OCI-LY7 (cell line): ENCODE results near the gene CLEC18C. TPM values are rescaled to one million over a fixed set of nuclear protein-coding genes. Genes with fewer than 3 reads are reported as not detected.
"Not testable (repeated sequence)": the region's sequence is repeated elsewhere in the genome, so short reads cannot be mapped to it uniquely, and the experiment has no call there.

ENCODE experiments used
- BruUV-seq: library from RNA; stranded (reverse); fragments of 400-500 nt; replicated peaks from 2 replicates; lab custom pipeline; 2021; lab: Mats Ljungman, UMichigan
- CTCF ChIA-PET: fragments of 300-600 bp; sonication (Branson Sonifier 250); formaldehyde crosslinking; loops from one replicate; lab custom pipeline; 2022; ENCODE audit warnings: antibody characterized with exemption; ENCODE audit not compliant: unreplicated experiment; lab: Charles Lee
- POLR2A ChIA-PET: fragments of 300-600 bp; sonication (Branson Sonifier 250); formaldehyde crosslinking; loops from one replicate; lab custom pipeline; 2022; ENCODE audit warnings: antibody characterized with exemption; lab: Charles Lee
- DNase-seq: peaks from one replicate; pipeline ENCODE4 v3.0.0-alpha.2; 2015; ENCODE audit warnings: low spot score
- H2AFZ ChIP-seq: fragments of 200-600 bp; sonication (generic), shearing (Covaris generic); 2 replicates; pipeline ENCODE4 v1.6.1; 2014; ENCODE audit warnings: mild to moderate bottlenecking, antibody characterized with exemption, low read length, moderate library complexity
- H3K27ac ChIP-seq: fragments of 200-600 bp; sonication (generic); 2 replicates; pipeline ENCODE4 v1.5.1; 2014; ENCODE audit warnings: mixed run types, low read depth, mild to moderate bottlenecking, moderate library complexity, low read length, inconsistent platforms; ENCODE audit not compliant: poor library complexity, severe bottlenecking
- H3K36me3 ChIP-seq: fragments of 200-600 bp; sonication (generic); 2 replicates; pipeline ENCODE4 v1.6.1; 2014; ENCODE audit warnings: mild to moderate bottlenecking, antibody characterized with exemption, low read length, moderate library complexity, mixed read lengths; ENCODE audit not compliant: insufficient read depth
- H3K4me1 ChIP-seq: fragments of 200-600 bp; sonication (generic); 2 replicates; pipeline ENCODE4 v1.5.1; 2014; ENCODE audit warnings: mild to moderate bottlenecking, low read length; ENCODE audit not compliant: insufficient read depth, poor library complexity, severe bottlenecking
- H3K4me2 ChIP-seq: fragments of 200-600 bp; sonication (generic); 2 replicates; pipeline ENCODE4 v1.6.1; 2014; ENCODE audit warnings: mild to moderate bottlenecking, low read length
- H3K4me3 ChIP-seq: fragments of 200-600 bp; sonication (generic); 2 replicates; pipeline ENCODE4 v1.5.1; 2014; ENCODE audit warnings: mild to moderate bottlenecking, low read depth, low read length; ENCODE audit not compliant: poor library complexity, severe bottlenecking
- H3K79me2 ChIP-seq: fragments of 200-600 bp; sonication (generic); 2 replicates; pipeline ENCODE4 v1.6.1; 2016; ENCODE audit warnings: low read depth, mild to moderate bottlenecking, low read length, moderate library complexity, mixed read lengths; ENCODE audit not compliant: insufficient read depth
- H3K9me2 ChIP-seq: fragments of 200-600 bp; sonication (generic); 2 replicates; pipeline ENCODE4 v1.6.1; 2016; ENCODE audit warnings: mild to moderate bottlenecking, low read length, mixed read lengths; ENCODE audit not compliant: insufficient read depth
- H3K9me3 ChIP-seq: fragments of 200-600 bp; sonication (generic); 2 replicates; pipeline ENCODE4 v1.6.1; 2014; ENCODE audit warnings: mild to moderate bottlenecking, mixed run types, low read length, mixed read lengths
- H4K20me1 ChIP-seq: fragments of 200-600 bp; sonication (generic); 2 replicates; pipeline ENCODE4 v1.6.1; 2014; ENCODE audit warnings: mild to moderate bottlenecking, antibody characterized with exemption, low read length, moderate library complexity, mixed read lengths; ENCODE audit not compliant: insufficient read depth
- EZH2phosphoT487 ChIP-seq: fragments of 200-600 bp; sonication (generic); IDR thresholded peaks from 2 replicates; pipeline ENCODE4 v1.6.1; 2018; ENCODE audit warnings: low read depth, borderline replicate concordance, mild to moderate bottlenecking, mixed run types, antibody characterized with exemption, low read length, moderate library complexity, mixed read lengths
- intact Hi-C: fragments of 100-400 bp; cut with micrococcal nuclease; formaldehyde crosslinking; loops from one replicate; pipeline ENCODE4 v1.10.0; 2022; ENCODE audit not compliant: unreplicated experiment
- total RNA-seq, 2 experiments: library from RNA; depleted of rRNA in 1 of 2; stranded (reverse); fragments of >200 nt in 1 of 2; shearing (Covaris generic) in 1 of 2; gene quantifications; 2 replicates each; pipeline ENCODE4 v1.2.3, GENCODE V29; 2014 to 2022
- TF ChIP-seq, protein P1 (sequence below): fragments of 200-600 bp; sonication (generic); conservative IDR thresholded peaks from 2 replicates; pipeline ENCODE4 v1.5.1; 2014; ENCODE audit warnings: mild to moderate bottlenecking, antibody characterized with exemption, low read length, moderate library complexity, mixed read lengths

Gene CLEC18C
- total RNA-seq, 2 experiments from 2014 or later: not detected

DNA sequence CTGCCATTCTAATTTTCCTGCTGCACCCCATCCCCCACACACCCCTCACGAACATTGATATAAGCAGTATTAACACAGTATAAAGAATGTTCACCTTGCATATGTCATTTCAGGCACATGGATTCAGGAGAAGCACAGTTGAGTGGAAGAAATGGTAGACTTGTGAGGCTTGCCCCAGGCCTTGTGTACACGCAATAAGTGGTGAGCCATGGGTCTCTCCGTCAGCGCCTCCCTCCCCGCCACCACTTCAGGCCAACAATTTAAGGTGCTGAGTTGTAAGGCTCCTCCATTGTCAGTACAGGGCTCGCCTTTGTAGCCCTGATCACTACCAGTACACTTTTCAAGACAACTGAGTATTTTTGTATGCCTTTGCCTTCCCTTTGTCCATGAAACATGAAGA, 12.2 kb upstream of the CLEC18C start:
- Histone ChIP-seq H3K9me3 (no peaks in the 10 kb centered on the region), H3K36me3 (peaks cover 57% of the 10 kb centered on the region), H3K27ac (no peak overlapping the region), H3K4me2 (no peak overlapping the region), H2AFZ (no peak overlapping the region), H3K4me1 (no peaks in the 10 kb centered on the region), H3K79me2 (no peaks in the 10 kb centered on the region), H3K9me2 (no peaks in the 10 kb centered on the region), H3K4me3 (no peak overlapping the region), H4K20me1 (no peaks in the 10 kb centered on the region)
- POLR2A ChIA-PET: interaction anchor here (0.7 kb wide), 1 partner anchor 188 kb away, joined by 6 read pairs; no protein-coding TSS in a partner anchor
- intact Hi-C loops: no loop called here
- CTCF ChIA-PET: no interaction called here
- no peak for DNase-seq
- TF ChIP-seq, protein P1, sequence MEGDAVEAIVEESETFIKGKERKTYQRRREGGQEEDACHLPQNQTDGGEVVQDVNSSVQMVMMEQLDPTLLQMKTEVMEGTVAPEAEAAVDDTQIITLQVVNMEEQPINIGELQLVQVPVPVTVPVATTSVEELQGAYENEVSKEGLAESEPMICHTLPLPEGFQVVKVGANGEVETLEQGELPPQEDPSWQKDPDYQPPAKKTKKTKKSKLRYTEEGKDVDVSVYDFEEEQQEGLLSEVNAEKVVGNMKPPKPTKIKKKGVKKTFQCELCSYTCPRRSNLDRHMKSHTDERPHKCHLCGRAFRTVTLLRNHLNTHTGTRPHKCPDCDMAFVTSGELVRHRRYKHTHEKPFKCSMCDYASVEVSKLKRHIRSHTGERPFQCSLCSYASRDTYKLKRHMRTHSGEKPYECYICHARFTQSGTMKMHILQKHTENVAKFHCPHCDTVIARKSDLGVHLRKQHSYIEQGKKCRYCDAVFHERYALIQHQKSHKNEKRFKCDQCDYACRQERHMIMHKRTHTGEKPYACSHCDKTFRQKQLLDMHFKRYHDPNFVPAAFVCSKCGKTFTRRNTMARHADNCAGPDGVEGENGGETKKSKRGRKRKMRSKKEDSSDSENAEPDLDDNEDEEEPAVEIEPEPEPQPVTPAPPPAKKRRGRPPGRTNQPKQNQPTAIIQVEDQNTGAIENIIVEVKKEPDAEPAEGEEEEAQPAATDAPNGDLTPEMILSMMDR: no peak
- no peak for TF ChIP-seq EZH2phosphoT487
- BruUV-seq: no TSS peak

DNA sequence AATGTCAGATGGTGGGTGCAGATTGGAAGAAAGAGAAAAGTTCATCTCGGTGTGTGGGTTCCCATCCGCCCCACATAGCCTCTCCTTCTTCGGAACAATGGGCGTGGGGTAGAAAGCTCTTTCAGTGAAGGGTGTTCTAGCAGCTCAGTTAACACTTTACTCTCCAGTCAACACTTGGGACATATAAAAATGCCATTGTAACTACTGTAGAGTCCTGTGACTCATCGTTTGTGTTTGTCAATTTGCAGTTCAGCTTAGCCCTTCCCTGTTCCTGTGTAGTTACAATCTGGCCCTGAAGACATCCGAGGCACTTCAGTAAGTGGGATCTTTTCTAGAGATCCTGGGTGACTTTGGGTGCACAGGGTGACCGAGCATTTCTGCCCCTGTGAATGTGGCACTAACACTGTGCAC, 11.5 kb upstream of the CLEC18C start:
- Histone ChIP-seq H3K36me3 (peaks cover 50% of the 10 kb centered on the region), H3K79me2 (no peaks in the 10 kb centered on the region), H3K9me2 (no peaks in the 10 kb centered on the region), H4K20me1 (no peaks in the 10 kb centered on the region), H3K27ac (no peak overlapping the region), H2AFZ (no peak overlapping the region), H3K4me2 (no peak overlapping the region), H3K9me3 (no peaks in the 10 kb centered on the region), H3K4me1 (no peaks in the 10 kb centered on the region), H3K4me3 (no peak overlapping the region)
- CTCF ChIA-PET: no interaction called here
- DNase-seq: no peak
- TF ChIP-seq EZH2phosphoT487: no peak
- TF ChIP-seq, protein P1: no peak
- POLR2A ChIA-PET: no interaction called here
- intact Hi-C loops: no loop called here
- BruUV-seq: TSS peak; percentile 29

DNA sequence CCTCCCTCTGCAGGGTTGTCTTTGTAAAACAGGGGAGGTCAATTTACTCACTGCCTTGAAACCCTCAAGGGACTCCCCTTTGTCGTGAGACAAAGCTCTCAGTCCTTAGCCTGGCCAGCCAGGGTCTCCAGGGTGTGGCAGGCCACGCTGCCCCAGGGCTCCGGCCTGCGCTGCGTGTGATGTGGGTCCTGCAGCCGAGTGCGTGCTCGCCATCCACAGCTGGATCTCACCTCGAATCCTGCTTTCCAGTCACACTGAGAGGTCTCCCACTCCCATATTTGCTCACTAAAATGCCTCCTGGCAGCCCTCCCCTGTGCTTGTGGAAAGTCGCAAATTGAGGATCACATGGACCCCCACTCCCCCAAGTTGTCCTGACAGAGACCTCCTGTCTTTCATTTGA, 10.0 kb upstream of the CLEC18C start:
- intact Hi-C loops: no loop called here
- POLR2A ChIA-PET: no interaction called here

DNA sequence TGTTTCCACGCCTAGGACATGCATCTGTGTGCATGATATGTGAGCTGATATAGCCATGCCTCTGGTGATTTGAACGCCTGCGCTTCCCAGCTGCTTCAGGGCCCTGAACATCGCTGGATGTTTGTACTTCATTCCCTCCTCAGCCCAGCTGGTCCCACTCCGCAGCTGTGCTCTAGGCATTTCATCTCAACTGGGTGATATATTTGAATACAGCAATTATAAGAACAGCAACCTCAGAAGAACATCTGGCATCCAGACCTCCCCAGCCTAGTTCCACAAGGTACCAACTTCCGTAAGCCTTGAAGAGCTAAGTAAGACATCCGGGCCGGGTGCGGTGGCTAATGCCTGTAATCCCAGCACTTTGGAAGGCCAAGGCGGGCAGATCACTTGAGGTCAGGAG, 6.9 kb upstream of the CLEC18C start:
- H3K4me3 ChIP-seq, H3K4me2 ChIP-seq, BruUV-seq, H3K9me2 ChIP-seq, H3K27ac ChIP-seq, CTCF ChIA-PET, H4K20me1 ChIP-seq, H2AFZ ChIP-seq, H3K4me1 ChIP-seq, H3K36me3 ChIP-seq, H3K9me3 ChIP-seq, POLR2A ChIA-PET, H3K79me2 ChIP-seq, DNase-seq, intact Hi-C loops: not testable (repeated sequence)

More for the DNA sequence above, 10.0 kb upstream of the CLEC18C start:
- Histone ChIP-seq H4K20me1 (no peaks in the 10 kb centered on the region), H3K9me3 (no peaks in the 10 kb centered on the region), H3K36me3 (peaks cover 35% of the 10 kb centered on the region; the same call in 1 of the 2 replicates), H3K79me2 (no peaks in the 10 kb centered on the region), H3K9me2 (no peaks in the 10 kb centered on the region), H3K27ac (no peak overlapping the region), H2AFZ (no peak overlapping the region), H3K4me2 (no peak overlapping the region), H3K4me3 (no peak overlapping the region), H3K4me1 (no peaks in the 10 kb centered on the region)
- no TSS peak for BruUV-seq
- no peak for DNase-seq
- CTCF ChIA-PET: no interaction called here
- TF ChIP-seq, protein P1: no peak
- no peak for TF ChIP-seq EZH2phosphoT487

DNA sequence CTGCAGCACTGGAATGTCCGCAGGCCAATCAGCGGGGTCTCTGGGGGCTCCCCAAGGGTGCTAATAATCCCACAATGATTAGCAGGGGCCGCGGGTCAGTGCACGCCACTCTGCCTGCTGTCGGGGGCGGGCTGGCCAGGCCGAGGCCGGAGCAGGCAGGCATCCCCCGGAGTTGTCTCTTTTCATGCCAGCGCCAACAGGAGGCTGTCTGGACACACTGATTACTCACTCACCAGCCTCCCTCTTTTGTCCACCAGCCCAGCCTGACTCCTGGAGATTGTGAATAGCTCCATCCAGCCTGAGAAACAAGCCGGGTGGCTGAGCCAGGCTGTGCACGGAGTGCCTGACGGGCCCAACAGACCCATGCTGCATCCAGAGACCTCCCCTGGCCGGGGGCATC, 329 bp downstream of the CLEC18C start:
- H4K20me1 ChIP-seq, CTCF ChIA-PET: not testable (repeated sequence)

More for the DNA sequence above, 329 bp downstream of the CLEC18C start:
- H3K4me3 ChIP-seq, H3K36me3 ChIP-seq, intact Hi-C loops, H3K27ac ChIP-seq, H3K4me2 ChIP-seq, H3K9me2 ChIP-seq, H3K4me1 ChIP-seq, POLR2A ChIA-PET, BruUV-seq, H2AFZ ChIP-seq, H3K9me3 ChIP-seq, H3K79me2 ChIP-seq, DNase-seq: not testable (repeated sequence)
